Measurements from ENCODE around the gene MYDGF. TPM values are rescaled to one million over a fixed set of nuclear protein-coding genes. Genes with fewer than 3 reads are reported as not detected.
"Not testable (repeated sequence)": the region's sequence is repeated elsewhere in the genome, so short reads cannot be mapped to it uniquely, and the experiment has no call there.

Gene MYDGF
- total RNA-seq, 6 experiments from 2014 or later = 266 to 322 (median 283) TPM

- Mint-ChIP-seq H3K36me3 (ENCODE audit: low read depth) (peaks cover 49% of the 10 kb centered on the region), H3K9me3 (no peaks in the 10 kb centered on the region), H3K27ac (peak overlapping the region; percentile 73), H3K4me3 (no peak overlapping the region), H3K4me1 (ENCODE audit: low read depth) (peaks cover 52% of the 10 kb centered on the region), H3K27me3 (ENCODE audit: insufficient read depth) (no peaks in the 10 kb centered on the region; the same call in 1 of the 2 replicates)
- no peak for TF ChIP-seq CTCF (IDR thresholded peaks at IDR 0.05)
- no peak for DNase-seq
These were observed 45.5 kb upstream of the MYDGF start for GRCh38 chr19:4715529-4716221.

DNA sequence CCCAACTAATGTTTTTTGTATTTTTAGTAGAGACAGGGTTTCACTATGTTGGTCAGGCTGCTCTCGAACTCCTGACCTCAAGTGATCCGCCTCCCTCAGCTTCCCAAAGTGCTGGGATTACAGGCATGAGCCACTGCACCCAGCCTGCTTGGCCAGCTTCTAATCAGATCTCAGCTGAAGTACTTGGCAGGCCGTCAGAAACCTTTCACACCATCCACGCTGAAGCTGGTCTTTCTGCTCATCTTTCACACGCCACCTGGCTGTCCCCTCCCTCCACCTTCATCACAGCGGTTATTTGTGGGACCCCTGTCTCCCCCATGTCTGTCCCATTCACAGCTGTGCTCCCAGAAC, 45.0 kb upstream of the MYDGF start:
- not testable (repeated sequence) for H3K27me3 Mint-ChIP-seq (ENCODE audit: insufficient read depth); DNase-seq; H3K9me3 Mint-ChIP-seq; H3K4me3 Mint-ChIP-seq
- peaks cover 45% of the 10 kb centered on the region for H3K36me3 Mint-ChIP-seq (ENCODE audit: low read depth)
- H3K27ac Mint-ChIP-seq = peak overlapping the region; percentile 73
- peaks cover 48% of the 10 kb centered on the region for H3K4me1 Mint-ChIP-seq (ENCODE audit: low read depth)

GRCh38 chr19:4714016-4714415, 43.9 kb upstream of the MYDGF start:
- Mint-ChIP-seq H3K4me3 (peak overlapping the region; percentile 72), H3K4me1 (ENCODE audit: low read depth) (peaks cover 54% of the 10 kb centered on the region), H3K9me3 (no peaks in the 10 kb centered on the region), H3K36me3 (ENCODE audit: low read depth) (peaks cover 49% of the 10 kb centered on the region), H3K27me3 (ENCODE audit: insufficient read depth) (no peaks in the 10 kb centered on the region; the same call in none of the 2 replicates), H3K27ac (peak overlapping the region; percentile 94)
- no peak for TF ChIP-seq CTCF (IDR thresholded peaks at IDR 0.05)
- DNase-seq = no peak

DNA sequence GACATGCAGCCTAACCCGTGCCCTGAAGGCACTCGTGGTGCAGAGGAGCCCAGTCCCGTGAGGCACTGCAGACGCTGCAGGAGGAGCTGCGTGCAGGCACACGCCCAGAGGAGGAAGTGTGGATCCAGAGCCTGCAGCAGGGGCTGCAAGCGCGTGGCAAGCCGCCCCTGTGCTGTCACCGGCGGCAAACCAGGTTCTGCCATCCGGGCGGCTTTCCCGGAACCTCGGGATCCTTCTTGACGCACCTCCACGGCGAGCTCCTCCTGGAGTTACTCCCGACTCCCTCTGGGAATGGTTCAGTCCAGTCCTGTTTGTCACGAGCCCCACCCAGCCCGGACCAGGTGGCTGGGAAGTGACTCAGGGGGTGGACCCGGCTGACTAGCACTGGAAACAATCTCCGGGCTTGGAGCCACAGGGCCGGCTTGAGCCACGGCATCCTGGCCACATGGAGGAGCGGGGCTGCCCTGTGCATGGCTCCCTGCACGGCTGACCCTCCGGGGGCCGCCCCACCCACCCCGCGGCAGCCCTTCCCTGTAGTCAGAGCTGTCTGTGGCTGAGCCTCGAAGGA, 43.3 kb upstream of the MYDGF start:
- H3K36me3 Mint-ChIP-seq (ENCODE audit: low read depth) = peaks cover 53% of the 10 kb centered on the region
- H3K27ac Mint-ChIP-seq = peak overlapping the region; percentile 94
- peak; percentile 98 for DNase-seq
- no peak for TF ChIP-seq CTCF (IDR thresholded peaks at IDR 0.05)
- peak overlapping the region; percentile 72 for H3K4me3 Mint-ChIP-seq
- no peaks in the 10 kb centered on the region; the same call in none of the 2 replicates for H3K27me3 Mint-ChIP-seq (ENCODE audit: insufficient read depth)
- no peaks in the 10 kb centered on the region for H3K9me3 Mint-ChIP-seq
- H3K4me1 Mint-ChIP-seq (ENCODE audit: low read depth) = peaks cover 60% of the 10 kb centered on the region

- peaks cover 61% of the 10 kb centered on the region for H3K4me1 Mint-ChIP-seq (ENCODE audit: low read depth)
These were observed 42.6 kb upstream of the MYDGF start for GRCh38 chr19:4712771-4713170.

More at GRCh38 chr19:4712771-4713170, 42.6 kb upstream of the MYDGF start:
- no peak for TF ChIP-seq CTCF (IDR thresholded peaks at IDR 0.05)
- Mint-ChIP-seq H3K36me3 (ENCODE audit: low read depth) (peaks cover 56% of the 10 kb centered on the region), H3K27me3 (ENCODE audit: insufficient read depth) (peaks cover 2% of the 10 kb centered on the region), H3K27ac (peak overlapping the region; percentile 94), H3K4me3 (no peak overlapping the region), H3K9me3 (no peaks in the 10 kb centered on the region)
- DNase-seq = no peak

Measured in HFFc6 (cell line).